Right renal pelvis (tissue), 4 donors: ENCODE measurements around the gene EIF4E2. TPM values are rescaled to one million over a fixed set of nuclear protein-coding genes. Genes with fewer than 3 reads are reported as not detected.

Experiments
- DNase-seq, 4 donors: peaks; one replicate each; pipeline ENCODE4 v3.0.0-alpha.2; 2013; ENCODE audit warnings: low read depth in 4 of 4, low spot score in 3 of 4, missing footprints in 1 of 4
- polyA plus RNA-seq, 4 donors: library from polyadenylated mRNA; unstranded; fragments of 120-200 nt; gene quantifications; one replicate each; pipeline ENCODE4 v1.2.1, GENCODE V29; 2013; ENCODE audit not compliant: insufficient read length in 4 of 4

The EIF4E2 gene
- polyA plus RNA-seq, 4 donors: 99.0 to 102 (median 101) TPM

DNA sequence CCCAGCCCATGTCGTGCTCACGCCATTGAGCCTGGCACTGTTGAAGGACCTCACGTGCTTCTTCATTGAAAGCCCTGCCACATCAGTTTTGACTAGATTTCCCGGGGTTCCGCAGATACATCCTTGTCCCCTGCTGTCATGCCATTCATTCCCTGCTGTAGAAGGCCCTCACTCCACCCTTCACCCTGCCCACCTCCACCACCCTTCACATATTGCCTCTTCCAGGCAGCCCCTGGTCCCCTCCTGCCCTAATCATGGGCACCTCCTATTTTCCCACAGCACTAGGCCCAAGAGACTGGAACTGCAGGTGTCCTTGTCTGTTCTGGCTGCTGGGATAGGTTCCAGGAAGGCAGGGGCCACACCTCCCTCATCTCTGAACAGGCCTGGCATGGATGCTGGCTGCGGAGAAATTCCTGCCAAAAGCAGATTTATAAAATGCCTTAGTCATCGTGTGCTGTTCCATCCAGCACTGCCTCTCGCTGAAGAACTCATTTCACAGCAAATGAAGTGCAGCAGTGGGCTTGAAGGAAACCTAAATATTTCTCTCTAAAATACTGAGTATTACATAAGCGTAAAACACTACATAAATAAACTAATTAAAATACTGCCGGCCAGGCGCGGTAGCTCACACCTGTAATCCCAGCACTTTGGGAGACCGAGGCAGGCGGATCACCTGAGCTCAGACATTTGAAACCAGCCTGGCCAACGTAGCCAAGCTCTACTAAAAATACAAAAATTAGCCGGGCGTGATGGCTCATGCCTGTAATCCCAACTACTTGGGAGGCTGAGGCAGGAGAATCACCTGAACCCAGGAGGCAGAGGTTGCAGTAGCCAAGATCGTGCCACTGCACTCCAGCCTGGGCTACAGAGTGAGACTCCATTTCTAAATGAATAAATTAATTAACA, 38.4 kb downstream of the EIF4E2 start:
- DNase-seq: no peak

DNA sequence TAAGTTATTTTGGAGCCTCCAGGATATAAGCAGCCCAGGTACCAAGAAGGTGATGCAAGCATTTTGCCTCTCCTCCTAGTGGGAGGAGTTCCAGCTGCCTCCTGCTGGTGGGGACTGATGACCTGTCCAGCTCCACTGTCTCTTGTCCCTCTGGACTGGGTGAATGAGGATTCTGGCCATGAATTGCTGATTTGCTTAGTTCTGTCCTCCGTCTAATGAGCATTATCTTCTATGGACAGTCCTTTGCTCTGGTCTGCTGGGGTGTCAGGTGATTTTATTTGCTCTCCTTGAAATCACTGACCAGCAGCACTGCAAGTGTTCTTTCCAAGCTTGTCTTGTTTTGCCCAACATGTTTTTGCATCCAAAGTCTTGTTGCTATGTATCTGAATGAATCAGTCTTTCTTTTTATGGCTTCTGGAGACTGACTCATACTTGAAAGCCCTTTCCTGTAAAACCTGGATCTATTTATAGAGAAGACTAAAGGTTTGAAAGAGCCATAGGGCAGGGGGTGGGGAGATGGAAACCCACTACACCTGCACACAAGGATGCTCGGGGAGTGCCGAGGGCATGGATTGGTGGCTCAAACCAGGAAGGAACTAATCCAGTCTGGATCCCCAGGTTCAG, 42.4 kb downstream of the EIF4E2 start:
- no peak for DNase-seq

DNA sequence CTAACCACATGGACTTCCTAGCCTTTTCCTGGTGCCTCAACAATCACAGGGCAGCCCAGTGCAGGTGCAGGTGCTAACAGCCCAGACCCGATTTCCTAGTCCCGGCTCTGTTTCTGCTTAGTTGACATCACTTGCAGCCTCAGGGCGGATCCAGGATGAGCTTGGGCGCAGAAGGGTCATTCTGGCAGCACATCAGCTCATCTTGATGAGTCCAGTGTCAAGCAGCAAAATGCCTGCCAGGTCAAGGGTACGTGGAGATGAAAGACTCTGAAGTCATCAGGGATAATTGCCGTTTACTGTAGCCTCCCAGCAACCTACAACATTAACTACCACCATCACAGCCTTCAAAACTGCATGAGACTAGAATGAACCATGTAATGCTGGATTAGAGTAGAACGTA, 43.5 kb downstream of the EIF4E2 start:
- no peak for DNase-seq

DNA sequence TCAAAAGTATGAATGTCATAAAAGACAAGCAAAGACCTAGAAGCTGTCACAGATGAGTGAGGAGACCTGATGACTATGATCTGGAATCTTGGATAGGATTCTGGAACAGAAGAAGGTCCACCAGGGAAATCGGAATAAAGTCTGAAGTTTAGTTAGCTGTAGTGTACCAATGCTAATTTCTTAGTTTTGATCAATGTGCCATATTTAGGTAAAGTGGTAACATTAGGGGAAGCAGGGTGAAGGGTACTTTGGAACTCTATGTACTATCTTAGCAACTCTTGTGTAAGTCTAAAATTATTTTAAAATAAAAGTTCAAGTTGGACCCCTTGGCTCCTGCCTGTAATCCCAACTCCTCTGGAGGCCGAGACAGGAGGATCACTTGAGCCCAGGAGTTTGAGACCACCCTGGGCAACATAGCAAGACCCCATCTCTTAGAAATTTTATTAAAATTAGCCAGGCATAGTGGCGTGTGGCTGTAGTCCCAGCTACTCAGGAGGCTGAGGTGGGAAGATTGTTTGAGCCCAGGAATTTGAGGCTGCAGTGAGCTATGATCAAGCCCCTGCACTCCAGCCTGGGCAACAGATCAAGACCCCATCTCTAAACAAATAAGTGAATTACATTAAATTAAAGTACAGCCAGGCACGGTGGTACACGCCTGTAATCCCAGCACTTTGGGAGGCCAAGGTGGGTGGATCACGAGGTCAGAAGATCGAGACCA, 47.0 kb downstream of the EIF4E2 start:
- no peak for DNase-seq

DNA sequence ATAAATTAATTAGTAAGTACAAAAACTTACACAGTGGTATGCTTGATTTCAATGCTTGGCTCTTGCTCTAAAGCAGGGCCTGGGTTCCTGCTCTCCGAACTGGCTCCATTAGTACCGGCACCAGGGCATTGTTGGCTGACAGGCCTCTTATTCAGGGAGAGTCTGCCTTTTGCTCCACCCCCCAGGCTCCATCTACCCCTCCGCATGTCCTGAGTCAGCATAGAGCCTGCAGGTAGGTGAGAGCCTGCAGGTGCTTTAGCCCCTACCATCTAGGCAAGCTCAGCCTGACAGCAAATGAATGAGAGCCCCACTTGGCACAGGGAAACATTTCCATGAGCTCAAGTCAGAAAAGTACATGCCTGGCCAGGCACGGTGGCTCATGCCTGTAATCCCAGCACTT, 47.8 kb downstream of the EIF4E2 start:
- no peak for DNase-seq

DNA sequence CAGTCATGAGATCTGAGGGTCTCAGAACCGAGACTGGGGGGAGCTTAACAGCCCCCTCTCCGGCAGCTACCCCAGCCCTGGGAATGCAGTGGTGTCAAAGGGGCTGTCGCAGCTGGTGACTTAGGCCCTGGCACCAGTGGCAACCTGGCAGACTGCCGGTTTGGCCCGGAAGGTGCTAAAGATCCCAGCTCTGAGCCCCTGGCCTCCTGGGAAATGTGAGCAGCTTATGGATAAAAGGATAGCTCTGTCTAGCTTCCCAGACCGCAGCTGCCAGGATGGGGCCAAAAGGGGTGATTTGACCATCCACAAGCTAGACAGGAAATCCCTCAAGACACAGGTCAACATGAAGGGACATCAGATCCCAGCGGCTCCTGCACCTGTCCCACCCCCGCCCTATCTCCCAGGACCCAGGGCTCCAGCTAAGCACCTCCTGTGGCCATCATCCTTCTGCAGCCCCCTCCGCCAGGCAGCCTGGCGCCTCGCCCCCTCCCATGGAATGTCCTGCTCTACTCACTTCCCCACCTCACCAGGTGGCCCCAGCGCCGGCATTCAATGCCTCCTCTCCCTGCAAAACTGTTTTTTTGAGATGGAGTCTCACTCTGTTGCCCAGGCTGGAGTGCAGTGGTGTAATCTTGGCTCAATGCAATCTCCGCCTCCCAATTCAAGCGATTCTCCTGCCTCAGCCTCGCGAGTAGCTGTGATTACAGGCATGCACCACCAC, 49.7 kb downstream of the EIF4E2 start:
- DNase-seq: no peak

DNA sequence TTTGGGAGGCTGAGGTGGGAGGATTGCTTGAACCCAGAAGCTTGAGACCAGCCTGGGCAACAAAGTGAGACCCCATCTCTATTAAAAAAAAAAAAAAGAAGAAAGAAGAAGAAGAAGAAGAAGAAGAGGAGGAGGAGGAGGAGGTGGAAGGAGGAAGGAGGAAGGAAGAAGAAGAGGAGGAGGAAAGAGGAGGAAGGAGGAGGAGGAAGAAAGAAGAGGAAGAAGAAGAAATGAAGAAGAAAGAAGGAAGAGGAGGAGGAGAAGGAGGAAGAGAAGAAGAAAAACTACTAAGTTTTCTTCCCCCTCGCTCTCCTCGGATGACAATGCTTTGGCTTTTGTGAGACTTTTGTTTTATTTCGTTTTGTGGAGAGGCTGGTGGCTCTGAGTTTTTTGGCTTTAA, 52.8 kb downstream of the EIF4E2 start:
- no peak for DNase-seq

DNA sequence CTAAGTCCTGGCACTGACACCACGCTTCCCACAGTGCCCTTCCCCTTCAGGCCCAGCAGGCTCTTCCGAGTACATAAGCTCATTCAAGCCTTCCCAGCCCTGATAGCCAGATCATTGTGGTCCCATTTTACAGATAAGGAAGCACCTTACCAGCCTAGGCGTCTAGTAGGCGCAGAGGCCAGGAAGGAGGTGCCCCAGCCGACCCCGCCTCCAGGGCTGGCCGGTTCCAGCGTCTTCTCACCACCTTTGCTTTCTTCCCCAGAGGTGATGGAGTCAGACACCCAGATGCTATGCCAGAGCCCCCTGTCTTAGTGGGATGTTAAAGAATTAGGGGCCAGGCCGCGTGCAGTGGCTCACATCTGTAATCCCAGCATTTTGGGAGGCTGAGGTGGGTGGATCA, 54.0 kb downstream of the EIF4E2 start:
- DNase-seq: no peak

DNA sequence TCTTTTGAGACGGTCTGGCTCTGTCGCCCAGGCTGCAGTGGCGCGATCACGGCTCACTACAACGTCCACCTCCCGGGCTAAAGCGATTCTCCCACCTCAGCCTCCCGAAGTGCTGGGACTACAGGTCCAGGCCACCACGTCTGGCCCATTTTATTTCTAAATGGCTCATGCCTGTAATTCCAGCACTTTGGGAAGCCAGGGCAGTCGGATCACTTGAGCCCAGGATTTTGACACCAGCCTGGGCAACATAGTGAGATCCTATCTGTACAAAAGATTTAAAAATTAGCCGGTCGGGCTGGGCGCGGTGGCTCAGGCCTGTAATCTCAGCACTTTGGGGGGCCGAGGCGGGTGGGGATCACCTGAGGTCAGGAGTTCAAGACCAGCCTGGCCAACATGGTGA, 56.5 kb downstream of the EIF4E2 start:
- no peak for DNase-seq

DNA sequence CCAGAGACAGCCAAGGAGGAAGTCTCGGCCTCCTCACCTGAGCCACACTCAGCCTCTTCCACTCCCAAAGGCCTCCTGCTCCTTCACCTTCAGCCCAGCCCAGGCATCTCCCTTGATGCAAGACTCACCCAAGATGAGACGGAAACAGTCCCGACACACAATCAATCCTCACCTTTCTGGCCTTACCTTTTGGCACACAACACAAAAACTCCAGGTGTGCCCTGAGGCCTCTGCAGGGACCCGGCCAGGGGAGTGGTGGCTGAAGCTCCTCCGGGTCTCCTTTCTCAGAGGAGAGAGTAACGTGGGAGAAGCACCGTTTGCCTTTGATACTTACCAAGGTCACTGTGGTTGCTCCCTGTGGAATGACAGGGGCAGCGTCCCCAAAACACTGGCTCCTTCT, 59.1 kb downstream of the EIF4E2 start:
- DNase-seq: no peak

DNA sequence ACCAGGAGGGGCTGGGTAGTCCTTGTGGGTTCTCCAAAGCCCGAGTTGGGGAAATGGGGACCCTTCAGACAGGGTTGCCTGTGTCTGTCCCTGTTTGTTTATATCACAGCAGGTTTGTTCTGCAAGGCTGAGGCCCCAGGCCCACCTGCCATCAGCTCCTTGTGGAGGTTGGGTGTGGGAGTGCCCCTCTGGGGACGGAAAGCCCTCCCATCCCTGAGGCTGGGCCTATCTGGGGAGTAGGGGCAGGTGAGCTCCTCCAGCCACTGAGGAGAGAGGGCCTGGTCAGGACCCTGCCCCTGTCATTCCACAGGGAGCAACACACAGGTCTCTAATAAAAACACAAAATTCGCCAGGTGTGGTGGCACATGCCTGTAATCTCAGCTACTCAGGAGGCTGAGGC, 59.6 kb downstream of the EIF4E2 start:
- DNase-seq: no peak

DNA sequence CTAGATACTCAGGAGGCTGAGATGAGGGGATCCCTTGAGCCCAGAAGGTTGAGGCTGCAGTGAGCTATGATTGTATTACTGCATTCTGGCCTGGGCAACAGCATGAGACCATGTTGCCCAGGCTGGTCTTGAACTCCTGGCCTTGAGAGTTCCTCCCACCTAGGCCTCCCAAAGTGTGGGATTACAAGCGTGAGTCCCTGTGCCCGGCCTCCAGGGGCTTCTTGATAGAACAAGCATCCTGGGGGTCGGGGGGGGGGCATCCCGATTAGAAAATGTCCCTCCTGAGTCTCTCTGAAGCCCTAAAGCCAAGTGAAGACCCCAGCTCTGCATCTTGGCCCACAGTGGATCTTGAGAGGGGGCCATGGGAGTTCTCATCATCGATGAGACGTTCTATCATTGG, 60.6 kb downstream of the EIF4E2 start:
- DNase-seq: no peak

DNA sequence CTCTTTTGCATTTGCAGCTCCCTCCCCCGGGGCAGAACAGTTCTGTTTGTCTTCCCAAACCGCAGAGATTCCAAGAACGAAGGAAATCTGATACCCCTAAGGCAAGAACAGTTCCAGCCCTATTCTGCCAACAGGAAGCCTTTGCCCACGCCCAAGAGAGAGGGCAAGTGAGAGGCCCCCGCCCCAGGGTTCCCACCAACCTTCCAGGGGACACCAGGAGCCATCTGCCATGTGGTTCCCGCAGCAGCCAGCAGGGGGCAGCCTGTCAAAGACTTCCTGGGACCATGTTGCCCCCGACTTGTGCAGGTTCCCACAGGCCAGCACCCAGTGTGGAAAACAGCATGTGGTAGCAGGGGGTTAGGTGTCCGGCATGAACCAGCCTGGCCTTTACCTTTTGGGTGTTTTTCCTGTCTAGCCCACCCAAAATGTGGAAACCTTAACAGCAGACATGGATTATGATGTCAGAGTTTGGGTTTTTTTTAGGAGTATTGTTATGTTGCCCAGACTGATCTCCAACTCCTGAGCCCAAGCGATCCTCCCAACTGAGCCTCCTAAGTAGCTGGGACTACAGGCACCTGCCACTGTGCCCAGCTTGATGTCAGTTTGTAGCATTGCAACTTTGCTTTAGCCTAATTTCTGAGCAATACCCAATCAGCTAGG, 61.2 kb downstream of the EIF4E2 start:
- no peak for DNase-seq

DNA sequence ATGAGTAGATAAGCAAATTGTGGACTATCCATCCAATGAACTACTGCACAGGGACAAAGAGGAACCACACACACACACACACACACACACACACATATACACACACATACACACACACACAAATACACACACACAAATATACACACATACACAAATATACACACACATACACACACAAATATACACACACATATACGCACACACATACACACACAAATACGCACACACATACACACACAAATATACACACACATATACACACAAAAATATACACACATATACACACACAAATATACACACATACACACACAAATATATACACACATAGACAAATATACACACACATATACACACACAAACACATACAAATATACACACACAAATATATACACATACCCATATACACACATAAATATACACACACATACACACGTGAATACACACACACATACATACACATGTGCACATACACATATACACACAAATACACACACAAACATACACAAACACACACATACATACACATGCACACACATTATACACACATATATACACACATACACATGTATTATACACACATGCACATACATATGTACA, 63.1 kb downstream of the EIF4E2 start:
- DNase-seq: no peak

DNA sequence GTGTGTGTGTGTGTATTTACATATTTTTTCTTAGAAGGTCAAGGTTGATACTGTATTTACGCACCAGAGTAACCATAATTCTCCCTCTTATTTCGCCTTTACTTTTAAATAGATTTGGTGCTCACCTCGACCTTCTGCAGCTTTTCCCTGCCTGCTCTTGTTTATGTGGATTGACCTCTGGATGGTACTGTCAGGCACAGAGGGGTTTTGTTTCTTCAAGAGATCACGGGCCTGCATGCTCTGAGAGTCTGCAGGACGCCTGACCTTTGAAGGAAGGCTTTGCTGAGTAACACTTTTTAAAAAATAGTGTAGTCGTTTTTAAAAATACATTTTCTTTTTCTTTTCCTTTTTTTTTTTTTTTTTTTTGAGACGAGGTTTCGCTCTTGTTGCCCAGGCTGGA, 64.8 kb downstream of the EIF4E2 start:
- DNase-seq: no peak

Other genes with a start within 250 kb of the EIF4E2 start
- not detected for gene ALPP, start 171.9 kb upstream of the EIF4E2 start, polyA plus RNA-seq
- under 1 TPM in 1 of 4 donors, not detected in 3; 0.04 TPM for gene ALPG, start 143.8 kb upstream of the EIF4E2 start, polyA plus RNA-seq
- under 1 TPM in 2 of 4 donors, not detected in 2; 0.06 to 0.10 TPM for gene ALPI, start 94.5 kb upstream of the EIF4E2 start, polyA plus RNA-seq
- 10 to 100 TPM in 3 of 4 donors, 1 to 10 TPM in 1; 4.7 to 19.4 (median 12.5) TPM for gene ECEL1, start 62.9 kb upstream of the EIF4E2 start, polyA plus RNA-seq
- gene PRSS56, start 30.3 kb upstream of the EIF4E2 start, polyA plus RNA-seq: under 1 TPM in 1 of 4 donors, not detected in 3; 0.23 TPM
- under 1 TPM; 0.32 to 0.65 (median 0.39) TPM for gene CHRND, start 24.5 kb upstream of the EIF4E2 start, polyA plus RNA-seq
- 1 to 10 TPM in 2 of 4 donors, under 1 TPM in 2; 0.81 to 1.1 (median 1.0) TPM for gene CHRNG, start 11.0 kb upstream of the EIF4E2 start, polyA plus RNA-seq
- gene TIGD1, start 132 bp upstream of the EIF4E2 start, polyA plus RNA-seq: 10 to 100 TPM; 10.9 to 14.4 (median 13.8) TPM
- 10 to 100 TPM; 61.8 to 96.1 (median 87.6) TPM for gene EFHD1, start 82.9 kb downstream of the EIF4E2 start, polyA plus RNA-seq
- gene GIGYF2, start 146.6 kb downstream of the EIF4E2 start, polyA plus RNA-seq: 10 to 100 TPM; 57.9 to 69.3 (median 66.4) TPM
- gene KCNJ13, start 225.9 kb downstream of the EIF4E2 start, polyA plus RNA-seq: 1 to 10 TPM; 2.2 to 4.7 (median 2.9) TPM